Measurements from ENCODE around the gene POLR2E.

Gene POLR2E

DNA sequence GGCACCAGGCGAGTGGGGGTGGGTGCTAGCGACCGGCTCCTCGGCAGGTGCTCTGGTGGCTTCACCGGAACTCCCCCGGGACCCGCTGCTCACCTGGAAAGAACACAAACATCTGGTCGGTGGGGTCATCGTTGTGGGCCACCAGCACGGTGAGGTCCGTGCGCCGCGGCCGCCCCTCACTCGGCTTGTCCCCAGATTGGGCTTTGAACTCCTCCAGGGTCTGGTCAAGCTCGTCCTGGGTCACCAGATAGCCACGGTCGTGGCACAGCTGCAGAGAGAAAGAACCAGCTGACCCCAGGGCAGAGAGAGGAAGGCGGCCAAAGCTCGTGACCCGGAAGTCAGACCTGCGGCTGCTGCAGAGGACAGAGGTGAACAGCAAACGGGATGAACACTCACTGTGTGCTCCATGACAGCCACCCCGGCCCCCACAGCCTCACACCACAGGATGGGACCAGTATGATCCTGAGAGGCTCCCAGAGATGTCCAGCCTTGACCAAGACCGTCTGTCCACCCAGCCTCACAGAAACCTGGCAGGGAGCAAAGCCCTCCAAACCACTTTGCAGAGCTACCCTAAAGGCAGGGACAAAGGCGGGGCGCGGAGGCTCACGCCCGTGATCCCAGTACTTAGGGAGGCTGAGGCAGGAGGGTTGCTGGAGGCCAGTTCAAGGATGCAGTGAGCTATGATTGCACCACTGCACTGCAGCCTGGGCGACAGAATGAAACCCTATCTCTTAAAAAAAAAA is 1.2 kb downstream of the POLR2E start:
- DNase-seq (ENCODE audit: low spot score) = no peak

DNA sequence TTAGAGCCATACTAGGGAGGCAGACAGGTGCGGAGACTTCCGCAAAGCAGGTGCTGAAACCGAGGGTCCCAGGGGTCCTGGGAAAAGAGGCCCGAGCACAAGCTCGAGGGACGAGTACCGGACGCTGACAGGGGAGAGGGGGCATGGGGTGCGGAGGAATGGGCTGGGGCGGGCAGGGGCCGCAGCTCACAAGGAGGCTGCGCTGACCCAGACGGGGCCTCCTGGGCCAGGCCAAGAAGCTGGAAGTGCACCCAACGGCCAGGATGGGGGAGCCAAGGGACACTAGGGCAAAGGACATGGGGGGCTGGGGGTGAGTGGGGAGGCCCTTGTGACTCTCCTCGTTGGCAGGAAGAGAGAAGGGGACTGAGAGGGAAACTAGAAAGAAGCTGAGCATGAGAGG is 1.8 kb downstream of the POLR2E start:
- DNase-seq (ENCODE audit: low spot score) = no peak

DNA sequence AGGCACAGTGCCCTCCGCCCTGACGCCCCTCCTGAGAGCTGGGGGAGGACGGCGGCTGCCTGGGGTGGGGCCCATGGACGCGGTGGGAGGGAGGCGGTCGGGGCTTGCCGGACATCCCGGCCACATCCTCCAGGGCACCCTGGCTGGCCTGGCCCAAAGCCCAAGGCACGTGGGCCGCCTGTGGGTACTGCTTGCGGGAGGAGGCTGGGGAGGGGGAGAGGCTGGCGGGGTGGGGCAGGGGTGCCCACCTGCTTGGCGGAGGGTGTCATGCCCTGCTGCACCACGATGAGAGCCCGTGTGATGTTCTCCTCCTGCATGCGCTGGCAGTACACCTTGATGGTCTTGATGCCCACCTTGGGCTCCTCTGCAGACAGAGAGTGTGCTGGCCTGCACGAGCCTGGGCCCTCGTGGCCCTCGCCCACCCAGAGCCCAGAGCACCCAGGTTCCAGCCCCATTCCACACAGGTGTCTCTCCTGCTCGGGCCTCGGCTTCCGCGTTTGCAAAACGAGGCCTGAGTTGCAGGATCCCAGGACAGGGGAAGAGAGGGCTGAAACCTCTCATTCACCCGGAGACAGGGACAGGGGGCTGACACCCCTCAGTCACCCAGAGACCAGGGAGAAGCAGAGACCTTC is 3.5 kb downstream of the POLR2E start:
- no peak for DNase-seq (ENCODE audit: low spot score)

DNA sequence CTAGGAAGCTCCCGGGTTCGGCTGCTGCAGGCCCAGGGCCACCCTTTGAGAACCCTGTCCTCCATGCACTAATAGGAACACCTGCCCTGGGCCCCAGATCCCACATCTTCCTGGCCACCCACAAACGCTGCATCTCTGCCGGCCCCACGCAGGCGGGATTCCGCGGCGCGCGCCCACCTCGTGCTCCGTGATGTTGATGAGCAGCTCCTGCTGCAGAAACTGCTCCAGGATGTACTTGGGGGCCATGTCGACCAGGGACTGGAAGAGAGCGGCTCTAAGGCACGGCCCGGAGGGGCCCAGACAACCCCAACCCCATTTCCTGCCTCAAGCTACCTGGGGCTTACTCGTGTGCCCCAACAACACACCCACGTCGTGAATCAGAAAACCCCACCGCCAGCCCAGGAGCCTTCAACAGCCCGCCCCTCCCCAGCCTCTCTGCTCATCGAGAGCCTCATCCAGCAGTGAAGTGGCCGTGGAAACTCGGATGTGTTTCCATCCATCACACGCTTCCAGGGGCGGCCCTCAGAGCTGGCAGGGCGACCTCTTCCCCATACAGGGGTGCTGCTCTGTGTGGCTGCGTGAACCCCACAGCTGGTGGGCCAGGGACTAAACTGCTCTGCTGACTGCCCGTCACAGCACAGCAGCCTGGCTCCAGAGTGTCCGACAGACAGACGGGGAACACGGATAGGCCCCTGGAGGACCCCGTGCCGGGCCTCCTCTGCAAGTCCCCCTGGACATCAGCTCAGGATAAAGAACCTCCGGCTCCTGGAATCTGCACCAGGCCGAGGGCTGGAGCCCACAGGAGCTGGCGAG is 4.2 kb downstream of the POLR2E start:
- no peak for DNase-seq (ENCODE audit: low spot score)

DNA sequence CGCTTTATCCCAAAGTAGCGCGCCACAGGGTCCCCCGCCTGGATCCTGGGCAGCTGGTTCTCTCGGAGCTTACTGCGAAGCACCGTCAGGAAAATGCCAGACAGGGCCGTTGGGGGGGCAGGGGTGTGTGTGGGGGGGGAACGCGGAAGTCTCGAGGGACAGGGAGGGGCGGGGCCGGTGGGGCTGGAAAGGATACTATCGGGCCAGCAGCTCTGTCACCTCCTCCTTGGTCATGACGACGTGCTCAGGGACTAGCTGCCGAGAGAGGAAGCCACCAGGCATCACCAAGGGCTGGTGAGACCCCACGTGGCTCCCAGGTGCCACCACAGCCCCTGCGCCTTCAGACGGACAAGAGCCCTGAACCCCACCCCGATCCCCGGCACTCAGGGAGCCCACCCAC is 5.3 kb downstream of the POLR2E start:
- DNase-seq (ENCODE audit: low spot score) = no peak

DNA sequence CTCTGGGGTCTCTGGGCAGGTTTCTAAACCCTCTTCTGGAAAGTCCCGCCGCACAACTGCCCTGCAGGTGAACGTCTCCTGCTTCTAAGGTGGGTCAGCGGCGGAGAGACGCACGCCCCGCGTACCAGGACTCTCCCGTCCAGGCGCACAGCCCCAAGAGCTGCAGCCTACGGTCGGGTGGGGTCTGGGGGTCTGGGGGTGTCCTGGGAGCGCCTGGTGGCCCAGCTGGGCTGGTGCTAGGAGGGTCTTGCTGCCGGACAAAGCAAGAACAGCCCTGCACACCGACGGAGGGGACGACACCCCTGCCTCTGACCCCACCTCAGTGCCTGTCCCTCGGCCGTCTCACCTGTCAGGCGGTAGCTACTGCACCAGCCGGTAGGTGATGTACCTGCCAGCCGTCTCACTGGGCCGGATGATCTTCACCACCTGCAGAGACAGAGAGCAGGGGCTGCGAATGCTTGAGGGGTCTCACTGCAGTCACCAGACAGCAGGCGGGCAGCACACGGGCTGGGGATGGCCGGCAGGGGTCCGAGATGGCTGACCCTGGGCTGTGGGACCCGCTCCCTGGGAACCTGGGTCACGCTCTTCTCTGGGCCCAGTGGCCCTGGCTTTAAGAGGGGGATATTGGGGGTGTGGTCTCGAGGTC is 5.9 kb downstream of the POLR2E start:
- DNase-seq (ENCODE audit: low spot score) = no peak

GRCh38 chr19:1088416-1089010 is 6.7 kb downstream of the POLR2E start:
- no peak for DNase-seq (ENCODE audit: low spot score)

- DNase-seq (ENCODE audit: low spot score) = peak; percentile 74
Observed at GRCh38 chr19:1087813-1088415, 7.3 kb downstream of the POLR2E start.

GRCh38 chr19:1086613-1087012 is 8.6 kb downstream of the POLR2E start:
- no peak for DNase-seq (ENCODE audit: low spot score)

DNA sequence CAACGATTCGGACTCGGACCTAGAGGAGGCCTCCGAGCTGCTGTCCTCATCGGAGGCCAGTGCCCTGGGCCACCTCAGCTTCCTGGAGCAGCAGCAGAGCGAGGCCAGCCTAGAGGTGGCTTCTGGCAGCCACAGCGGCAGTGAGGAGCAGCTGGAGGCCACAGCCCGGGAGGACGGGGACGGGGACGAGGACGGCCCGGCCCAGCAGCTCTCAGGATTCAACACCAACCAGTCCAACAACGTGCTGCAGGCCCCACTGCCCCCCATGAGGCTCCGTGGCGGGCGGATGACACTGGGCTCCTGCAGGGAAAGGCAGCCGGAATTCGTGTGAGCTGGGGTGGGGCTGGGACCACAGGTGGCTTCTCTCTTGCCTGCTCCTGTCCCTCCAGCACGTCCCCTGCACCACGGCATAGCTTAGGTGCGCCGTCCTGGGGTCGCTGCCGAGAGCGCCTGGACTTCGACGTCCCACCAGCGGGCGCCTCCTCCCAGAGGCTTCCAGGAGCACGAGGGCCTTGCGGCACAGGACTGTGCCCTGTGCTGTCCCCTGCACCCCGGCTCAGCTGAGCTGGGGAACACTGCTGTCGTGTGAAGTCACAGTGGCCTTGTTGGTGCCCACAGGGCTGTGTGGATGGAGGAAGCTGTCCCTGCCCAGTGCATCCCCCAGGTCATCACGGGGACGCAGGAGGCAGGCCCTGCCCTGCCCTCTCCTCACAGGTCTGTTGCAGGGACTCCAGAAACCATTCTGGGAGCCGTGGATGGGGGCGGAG is 9.3 kb downstream of the POLR2E start:
- no peak for DNase-seq (ENCODE audit: low spot score)

DNA sequence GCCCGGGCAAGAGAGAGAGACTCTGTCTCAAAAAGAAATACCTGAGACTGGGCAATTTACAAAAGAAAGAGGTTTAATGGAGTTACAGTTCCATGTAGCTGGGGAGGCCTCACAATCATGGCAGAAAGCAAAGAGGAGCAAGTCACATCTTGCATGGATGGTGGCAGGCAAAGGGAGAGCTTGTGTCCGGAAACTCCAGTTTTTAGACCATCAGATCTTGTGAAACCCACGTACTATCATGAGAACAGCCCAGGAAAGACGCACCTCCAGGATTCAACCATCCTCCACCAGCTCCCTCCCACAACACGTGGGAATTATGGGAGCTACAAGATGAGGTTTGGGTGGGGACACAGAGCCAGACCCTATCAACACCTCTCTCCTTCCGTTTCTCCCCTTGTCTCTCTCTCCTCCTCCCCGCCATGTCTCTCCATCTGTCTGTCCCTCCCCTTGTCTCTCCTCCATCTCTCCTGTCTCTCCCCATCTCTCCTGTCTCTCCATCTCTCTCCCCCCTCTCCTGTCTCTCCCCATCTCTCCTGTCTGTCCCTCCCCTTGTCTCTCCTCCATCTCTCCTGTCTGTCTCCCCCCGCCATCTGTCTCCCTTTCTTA is 10.0 kb downstream of the POLR2E start:
- DNase-seq (ENCODE audit: low spot score) = no peak

DNA sequence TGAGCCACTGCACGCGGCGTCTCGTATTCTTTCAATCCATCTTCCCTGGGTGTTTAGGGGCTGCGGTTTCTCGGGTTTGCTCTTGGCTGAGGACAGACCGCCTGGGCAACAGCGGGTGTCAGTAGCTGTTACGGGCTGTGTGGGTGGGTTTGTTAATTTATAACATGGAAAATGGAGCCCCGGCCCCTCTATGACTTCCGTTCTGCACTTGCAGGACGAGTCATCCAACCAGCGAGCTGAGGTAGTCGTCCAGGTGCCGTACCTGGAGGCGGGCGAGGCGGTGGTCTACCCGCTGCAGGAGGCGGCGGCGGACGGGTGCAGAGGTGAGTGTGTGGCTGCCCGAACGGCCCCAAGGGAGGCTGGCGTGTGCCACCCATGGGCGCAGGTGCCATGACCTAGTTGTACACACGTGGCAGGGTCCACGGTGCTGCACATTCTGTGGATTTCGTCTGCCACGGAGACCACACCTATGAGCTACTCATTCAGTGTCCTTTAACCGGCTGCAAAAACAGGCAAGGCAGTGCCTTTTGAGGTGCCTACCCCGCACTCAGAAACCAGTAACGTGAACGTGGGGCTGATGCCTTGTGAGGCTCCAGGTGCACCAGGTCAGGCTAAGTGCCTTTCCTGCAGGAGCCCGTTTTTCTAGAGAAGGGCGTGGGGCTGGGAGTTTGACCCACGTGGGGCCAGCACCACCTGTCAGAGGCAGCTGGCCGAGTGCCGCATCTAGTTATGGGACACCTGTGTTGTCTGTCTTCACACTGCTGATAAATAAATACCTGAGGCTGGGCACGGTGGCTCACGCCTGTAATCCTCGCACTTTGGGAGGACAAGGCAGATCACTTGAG is 10.9 kb downstream of the POLR2E start:
- DNase-seq (ENCODE audit: low spot score) = no peak

- DNase-seq (ENCODE audit: low spot score) = no peak
Observed at GRCh38 chr19:1082928-1083816, 12.0 kb downstream of the POLR2E start.

GRCh38 chr19:1082165-1082927 is 12.8 kb downstream of the POLR2E start:
- peak; percentile 94 for DNase-seq (ENCODE audit: low spot score)

DNA sequence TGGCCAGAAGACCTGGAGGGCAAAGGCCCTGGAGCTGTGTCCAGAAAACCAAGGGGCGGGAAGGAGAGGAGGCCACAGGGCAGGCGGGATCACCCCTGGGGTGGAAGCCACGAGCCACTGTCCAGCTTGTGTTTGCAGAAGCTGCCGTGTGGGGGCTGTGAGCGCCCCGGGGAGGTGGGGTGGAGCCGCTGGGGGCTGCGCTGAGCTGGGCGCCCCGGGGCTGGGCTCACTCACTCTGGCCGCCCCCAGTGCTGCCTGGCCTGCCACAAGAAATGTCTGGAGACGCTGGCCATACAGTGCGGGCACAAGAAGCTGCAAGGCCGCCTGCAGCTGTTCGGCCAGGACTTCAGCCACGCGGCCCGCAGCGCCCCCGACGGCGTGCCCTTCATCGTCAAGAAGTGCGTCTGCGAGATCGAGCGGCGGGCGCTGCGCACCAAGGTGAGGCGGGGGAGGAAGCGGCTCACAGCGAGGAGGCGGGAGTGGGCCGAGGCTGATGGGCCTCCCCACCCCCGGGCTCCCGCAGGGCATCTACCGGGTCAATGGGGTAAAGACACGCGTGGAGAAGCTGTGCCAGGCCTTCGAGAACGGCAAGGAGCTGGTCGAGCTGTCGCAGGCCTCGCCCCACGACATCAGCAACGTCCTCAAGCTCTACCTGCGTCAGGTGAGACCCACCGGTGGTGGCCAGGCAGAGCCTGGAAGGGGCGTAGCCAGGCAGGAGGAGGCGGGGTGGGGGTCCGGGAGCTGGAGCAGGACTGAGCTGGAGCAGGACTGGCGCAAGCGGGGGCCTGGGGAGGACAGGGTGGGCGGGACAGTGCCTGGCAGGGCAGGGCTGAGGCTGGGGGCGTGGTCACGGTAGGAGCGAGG is 13.6 kb downstream of the POLR2E start:
- no peak for DNase-seq (ENCODE audit: low spot score)

DNA sequence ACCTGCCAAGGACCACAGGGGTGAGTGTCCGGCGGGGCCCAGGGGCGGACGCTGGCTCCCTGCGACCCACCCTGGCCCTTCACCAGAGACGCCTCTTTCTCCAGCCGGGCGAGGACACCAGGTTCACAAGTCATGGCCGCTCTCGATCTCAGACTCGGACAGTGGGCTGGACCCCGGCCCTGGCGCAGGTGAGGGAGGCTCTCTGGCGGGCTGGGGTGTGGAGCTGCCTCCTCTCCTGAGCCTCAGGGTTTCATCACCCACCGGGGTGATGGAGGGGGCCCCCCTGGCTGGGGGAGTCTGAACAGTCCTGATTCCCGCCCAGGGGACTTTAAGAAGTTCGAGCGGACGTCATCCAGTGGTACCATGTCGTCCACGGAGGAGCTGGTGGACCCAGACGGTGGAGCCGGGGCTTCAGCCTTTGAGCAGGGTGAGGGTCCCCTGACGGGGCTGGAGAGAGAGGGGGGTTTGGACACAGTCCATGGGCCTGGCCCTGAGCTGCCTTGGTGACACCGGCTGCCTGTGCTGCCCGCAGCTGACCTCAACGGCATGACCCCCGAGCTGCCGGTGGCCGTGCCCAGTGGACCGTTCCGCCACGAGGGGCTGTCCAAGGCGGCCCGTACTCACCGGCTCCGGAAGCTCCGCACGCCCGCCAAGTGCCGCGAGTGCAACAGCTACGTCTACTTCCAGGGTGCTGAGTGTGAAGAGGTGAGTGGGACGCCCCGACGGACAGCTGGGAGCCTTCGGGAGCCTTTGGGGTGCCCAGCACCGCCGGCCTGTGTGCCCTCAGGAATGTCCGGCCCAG is 14.6 kb downstream of the POLR2E start:
- DNase-seq (ENCODE audit: low spot score) = no peak

Measured in NAMALWA (cell line).